GM19468 (cell line): Measurements from ENCODE around the gene SLC6A18.
"Not testable (repeated sequence)": the region's sequence is repeated elsewhere in the genome, so short reads cannot be mapped to it uniquely, and the experiment has no call there.

Experiments
- ATAC-seq: cut with Tn5 transposase; IDR thresholded peaks from one replicate; pipeline ENCODE4 v1.9.1; 2021; ENCODE audit warnings: mild to moderate bottlenecking, moderate library complexity, moderate number of reproducible peaks; ENCODE audit not compliant: unreplicated experiment; ENCODE audit errors: extremely low read depth

SLC6A18 gene

DNA sequence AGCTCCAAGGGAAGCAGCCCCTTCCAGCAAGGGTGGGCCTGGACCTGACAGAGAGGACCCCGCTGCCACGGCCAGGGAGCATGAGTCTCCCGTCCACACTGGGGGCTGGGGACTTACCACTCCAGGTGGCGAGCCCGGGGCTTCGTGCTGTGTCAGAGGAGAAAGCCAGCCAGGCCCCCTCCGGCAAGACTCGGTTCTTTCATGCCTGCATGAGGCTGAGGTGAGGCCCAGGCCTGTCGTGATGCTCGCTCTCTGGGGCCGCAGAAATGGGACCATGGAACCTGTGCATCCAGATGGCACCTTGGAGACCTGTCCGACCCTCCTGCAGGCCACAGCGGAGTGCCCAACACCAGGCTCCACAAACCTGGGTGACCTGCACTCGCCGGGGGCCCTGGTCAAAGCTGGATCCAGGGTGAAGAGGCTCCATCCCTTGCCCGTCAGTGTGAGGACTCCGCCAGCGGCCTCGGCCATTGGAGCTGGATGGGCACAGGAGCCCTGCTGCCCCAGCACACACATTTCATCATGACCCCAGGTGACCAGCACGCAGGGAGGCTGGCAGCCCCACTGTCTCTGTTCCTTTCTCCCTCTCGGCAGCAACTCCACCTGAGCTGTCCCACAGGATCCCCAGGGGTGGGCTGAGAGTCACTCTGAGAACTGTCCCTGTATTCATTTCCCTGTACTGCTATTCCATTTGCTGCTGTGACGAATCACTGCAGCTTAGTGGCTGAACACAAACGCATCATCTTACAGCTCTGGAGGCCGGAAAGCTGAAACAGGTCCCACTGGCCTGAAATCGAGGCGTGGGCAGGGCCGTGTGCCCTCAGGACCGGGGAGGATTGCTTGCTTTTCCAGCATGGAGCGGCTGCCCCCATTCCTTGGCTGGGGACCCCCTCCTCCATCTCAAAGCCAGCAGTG lies 24.4 kb downstream of the SLC6A18 start:
- ATAC-seq: no peak

DNA sequence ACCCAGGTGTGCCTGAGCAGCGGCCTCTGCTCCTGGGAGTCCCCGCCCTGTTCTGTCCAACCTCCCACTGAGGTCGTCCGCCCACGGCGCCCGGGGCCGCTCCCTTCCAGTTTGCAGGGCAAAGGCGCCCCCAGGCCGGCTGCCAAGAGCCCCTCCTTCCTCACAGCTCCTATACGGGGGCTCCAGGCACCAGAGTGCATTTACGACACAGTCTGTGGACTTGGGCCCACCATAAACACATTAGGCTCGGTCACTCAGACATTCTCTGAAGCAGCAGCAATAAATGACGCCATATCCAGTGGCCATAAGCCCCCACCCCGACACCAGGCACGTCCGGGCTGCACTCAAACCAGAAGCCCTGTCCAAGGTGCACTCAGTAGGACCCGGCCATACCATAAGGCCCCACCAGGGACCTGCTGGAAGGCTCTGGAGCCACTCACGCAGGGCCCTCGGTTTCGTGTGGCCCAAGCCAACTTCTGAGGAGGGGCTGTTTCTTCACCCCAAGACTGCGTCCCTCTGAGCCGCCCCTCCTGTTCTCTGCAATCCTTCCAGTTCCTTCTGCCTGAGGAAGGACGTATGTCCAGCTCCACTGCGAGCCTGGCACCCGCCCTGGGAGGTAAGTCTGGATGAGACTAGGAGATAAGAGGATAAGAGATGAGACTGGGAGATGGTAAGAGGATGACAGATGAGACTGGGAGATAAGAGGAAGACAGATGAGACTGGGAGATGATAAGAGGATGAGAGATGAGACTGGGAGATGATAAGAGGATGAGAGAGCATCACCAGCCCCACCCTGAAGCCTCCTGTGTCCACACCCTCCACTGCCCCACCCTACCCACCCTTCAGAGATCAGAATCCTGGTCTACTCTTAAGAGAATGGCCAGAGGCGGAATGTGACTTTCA lies 26.7 kb downstream of the SLC6A18 start:
- ATAC-seq: no peak

DNA sequence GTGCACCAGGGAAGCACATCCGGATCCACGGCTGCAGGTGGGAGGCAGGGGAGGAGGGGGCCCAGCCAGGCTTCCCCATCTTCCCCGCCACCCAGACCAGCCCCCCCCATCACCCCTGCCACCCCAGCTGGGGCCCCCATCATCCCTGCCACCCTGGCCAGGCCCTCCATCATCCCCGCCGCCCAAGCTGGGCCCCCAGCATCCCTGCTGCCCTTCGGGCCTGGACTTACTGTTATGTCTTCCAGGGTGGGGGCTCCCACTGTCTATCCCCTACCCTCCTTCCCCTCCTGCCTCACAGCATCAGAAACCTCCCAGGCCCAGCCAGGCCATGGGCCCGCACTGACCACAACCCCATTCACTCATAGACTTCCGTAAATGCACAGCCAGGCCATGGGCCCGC lies 27.5 kb downstream of the SLC6A18 start:
- no peak for ATAC-seq

DNA sequence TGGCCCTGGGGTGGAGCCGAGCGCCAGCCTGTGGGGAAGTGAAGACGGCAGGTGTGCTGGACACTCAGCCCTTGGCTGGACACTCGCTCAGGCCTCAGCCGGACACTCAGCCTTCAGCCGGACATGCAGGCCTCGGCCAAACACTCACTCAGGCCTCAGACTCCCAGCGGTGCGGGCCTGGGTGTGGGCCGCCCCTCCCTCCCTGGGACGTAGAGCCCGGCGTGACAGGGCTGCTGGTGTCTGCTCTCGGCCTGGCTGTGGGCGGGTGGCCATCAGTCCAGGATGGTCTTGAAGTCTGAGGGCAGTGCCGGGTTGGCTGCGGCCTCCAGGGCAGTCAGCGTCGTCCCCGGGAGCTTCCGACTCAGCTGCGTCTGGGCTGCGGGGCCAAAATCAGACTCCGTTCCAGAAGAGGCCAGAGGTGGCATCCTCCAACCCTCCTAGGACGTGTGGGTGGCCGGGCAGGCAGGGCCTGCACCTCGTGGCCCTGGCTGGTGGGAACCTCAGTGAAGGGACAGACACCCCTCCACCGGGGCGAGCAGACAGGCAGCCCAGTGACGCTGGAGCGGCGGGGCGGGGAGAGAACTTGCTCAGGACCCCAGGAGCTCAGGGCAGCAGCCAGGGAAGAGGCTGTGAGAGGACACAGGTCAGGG lies 28.4 kb downstream of the SLC6A18 start:
- ATAC-seq: no peak

DNA sequence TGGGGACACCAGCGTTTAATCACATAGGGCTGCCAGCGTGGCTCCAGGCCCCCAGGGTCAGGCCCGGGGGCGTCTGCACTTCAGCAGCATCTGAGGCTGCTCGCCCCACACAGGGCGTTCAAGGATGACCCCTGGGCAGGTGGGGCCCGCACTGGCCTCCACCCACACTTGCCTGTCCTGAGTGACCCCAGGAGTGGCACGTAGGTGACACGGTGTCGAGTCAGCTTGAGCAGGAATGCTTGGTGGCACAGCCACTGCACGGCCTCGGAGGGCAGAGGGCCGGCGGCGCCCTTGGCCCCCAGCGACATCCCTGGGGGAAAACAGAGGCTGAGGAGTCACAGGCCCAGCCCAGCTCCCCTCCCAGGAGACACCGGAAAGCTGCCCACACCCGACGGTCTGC lies 29.0 kb downstream of the SLC6A18 start:
- ATAC-seq: no peak

DNA sequence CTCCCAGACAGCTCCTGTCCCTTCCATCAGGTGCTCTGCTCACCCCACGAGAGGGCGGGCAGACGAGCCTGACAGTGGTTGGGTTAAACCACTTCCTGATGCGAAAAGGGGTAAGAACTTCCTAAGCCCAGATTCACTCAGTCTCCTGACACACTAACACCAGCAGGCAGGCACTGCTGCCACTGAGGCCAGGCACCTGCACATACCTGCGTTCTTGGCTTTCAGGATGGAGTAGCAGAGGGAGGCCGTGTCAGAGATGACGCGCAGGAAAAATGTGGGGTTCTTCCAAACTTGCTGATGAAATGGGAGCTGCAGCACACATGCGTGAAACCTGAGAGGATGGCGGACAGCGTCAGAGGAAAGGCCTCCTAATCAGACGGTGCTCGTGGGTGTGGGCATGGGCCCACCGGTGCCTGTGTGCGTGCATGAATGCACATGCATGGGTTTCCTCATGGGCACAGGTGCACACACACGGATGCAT lies 29.9 kb downstream of the SLC6A18 start:
- no peak for ATAC-seq

DNA sequence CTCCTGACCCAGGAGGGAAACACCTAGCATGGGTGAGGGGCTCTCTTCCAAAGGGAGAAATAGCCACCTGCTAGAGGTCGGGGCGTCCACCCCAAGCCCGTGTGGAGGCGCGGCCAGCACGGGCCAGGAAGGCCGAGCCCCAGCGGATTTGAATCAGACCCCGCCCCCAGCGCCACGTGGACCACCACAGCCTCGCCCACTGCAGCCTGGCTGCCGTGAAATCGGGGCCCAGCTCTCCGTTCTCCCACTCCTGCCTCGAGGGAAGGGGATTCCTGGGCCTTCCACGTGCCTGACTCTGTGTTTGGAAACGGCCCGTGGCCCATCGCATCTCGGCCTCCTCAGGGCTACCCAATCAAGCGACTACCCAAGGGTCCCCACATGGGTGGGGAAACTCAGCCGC lies 31.6 kb downstream of the SLC6A18 start:
- no peak for ATAC-seq

DNA sequence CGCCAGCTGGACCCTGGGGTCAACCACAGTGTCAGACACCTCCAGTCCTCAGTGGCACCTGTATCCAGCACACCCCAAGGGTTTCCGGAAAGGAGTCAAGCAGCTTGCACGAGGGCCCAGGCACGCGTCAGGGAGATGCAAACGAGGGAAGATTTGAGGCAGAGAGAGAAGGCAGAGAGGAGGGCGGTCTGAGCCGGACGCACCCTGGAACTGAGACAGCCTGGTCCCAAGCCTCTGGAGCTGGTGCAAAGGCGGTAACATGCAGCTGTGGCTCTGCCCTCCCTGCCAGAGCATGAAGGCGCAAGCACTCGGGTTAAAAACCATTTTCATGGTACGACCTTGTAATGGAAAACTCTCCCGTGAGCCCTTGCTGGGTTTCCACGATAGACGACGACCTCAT lies 32.2 kb downstream of the SLC6A18 start:
- ATAC-seq: no peak

DNA sequence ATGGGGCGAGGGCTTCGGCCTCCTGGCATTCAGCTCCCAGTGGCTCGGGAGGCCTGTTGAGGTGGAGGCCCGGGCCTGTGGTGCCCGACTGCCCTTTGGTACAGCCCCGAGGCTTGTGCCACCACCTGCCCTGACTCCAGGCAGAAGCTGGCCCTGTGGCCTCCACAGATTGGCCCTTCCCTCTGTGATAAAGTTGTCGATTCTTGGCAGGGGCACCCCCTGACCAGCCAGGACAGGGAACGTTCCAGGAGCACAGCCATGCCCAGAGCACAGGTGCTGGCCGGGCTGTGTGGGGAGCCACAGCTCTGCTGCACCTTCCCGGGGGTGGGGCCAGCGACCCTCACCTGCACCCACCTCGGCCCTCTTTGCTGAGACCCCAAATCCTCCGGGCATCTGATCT lies 32.7 kb downstream of the SLC6A18 start:
- no peak for ATAC-seq

DNA sequence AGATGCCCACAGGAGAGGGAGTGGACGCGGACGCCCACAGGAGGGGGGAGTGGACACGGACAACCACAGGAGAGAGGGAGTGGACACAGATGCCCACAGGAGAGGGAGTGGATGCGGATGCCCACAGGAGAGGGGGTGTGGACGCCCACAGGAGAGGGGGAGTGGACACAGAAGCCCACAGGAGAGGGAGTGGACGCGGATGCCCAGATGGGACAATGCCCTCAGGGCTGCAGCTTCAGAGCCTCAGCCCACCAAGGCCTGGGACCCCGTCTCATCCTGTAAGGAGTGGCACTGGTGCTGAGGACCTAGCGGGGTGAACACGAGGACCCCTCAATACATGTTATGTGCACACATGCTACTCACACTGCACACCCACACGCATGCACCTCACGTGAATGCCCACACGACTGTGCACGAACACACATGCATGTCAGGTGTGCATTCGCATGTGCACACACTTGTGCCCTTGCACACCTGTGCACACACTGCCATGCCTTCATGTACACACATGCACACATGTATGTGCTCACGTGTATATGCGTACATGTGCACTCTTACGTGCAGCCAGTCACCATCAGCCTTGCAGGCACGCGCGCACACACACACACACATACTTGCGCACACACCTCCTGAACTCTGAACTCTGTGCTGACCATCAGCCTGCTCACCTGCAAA lies 34.8 kb downstream of the SLC6A18 start:
- no peak for ATAC-seq

DNA sequence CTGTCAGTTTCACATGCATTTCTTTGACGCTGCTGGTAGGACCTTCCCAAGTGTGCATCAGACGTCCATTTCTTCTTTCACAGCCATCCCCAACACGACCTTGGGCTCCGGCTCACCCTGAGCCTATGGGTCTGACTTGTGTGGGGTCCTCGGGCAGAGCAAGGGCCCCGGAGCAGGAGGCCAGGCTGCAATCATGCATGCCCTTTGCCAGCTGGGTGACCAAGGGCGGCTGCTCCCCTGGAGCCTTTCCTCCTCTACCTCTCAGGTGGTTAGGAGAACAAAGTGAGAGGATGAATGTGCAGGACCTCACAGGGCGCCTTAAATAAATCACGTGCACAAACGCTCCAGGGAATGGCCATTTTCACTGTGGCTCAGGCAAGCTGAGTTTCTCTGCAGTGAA lies 36.5 kb downstream of the SLC6A18 start:
- no peak for ATAC-seq

DNA sequence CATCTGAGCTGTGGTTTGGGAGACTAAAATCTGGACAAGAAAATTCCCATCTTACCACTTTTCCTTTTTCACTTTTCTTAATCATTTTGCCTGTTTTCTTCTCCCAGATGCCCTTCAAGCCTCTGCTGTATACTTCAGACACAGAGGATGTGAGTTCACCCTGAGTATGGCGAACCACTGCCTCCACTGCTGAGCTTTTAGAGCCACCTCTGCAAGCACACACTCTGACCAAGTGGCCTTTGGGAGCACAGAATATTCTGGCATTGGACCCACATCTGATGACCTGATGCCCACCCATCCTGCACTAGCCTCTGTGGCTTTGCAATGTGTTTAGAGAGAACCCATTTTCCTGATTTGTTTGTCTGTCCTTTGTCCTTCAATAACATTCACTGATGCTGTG lies 37.2 kb downstream of the SLC6A18 start:
- ATAC-seq: no peak

DNA sequence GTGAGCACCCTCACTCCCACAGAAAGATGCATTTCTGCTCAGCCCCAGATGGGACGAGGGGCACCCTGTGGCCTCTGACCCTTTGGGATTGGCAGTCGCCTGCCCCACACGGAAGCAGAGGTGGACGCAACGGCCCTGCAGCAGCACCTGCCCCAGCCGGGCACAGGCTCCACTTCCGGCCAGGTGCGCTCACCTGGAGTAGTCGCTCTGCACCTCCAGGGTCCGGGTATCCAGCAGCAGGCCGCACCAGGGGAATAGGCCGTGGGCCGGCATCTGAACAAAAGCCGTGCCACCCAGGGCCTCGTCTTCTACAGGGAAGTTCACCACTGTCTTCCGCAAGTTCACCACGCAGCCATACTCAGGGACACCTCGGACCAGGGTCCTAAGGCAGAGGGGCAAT lies 39.0 kb downstream of the SLC6A18 start:
- ATAC-seq: no peak

DNA sequence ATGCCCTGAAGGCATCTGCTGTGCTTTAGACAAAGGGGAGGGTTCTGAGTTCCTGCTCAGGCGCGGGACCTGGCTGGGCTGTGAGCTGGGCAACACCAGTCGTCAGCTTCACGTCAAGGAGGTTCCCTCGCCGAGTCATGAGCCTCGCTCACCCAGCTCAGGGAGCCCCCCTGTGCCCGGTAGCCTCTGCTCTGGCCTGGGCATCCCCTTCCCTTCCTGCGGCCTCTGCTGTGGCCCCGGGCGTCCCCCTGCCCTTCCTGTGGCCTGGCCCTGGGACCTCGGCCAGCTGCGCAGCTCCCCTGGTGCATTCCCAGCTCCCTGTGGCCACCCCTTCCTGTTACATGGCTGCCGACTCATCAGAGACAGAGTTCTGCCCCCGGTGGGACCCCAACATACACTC lies 39.8 kb downstream of the SLC6A18 start:
- no peak for ATAC-seq

DNA sequence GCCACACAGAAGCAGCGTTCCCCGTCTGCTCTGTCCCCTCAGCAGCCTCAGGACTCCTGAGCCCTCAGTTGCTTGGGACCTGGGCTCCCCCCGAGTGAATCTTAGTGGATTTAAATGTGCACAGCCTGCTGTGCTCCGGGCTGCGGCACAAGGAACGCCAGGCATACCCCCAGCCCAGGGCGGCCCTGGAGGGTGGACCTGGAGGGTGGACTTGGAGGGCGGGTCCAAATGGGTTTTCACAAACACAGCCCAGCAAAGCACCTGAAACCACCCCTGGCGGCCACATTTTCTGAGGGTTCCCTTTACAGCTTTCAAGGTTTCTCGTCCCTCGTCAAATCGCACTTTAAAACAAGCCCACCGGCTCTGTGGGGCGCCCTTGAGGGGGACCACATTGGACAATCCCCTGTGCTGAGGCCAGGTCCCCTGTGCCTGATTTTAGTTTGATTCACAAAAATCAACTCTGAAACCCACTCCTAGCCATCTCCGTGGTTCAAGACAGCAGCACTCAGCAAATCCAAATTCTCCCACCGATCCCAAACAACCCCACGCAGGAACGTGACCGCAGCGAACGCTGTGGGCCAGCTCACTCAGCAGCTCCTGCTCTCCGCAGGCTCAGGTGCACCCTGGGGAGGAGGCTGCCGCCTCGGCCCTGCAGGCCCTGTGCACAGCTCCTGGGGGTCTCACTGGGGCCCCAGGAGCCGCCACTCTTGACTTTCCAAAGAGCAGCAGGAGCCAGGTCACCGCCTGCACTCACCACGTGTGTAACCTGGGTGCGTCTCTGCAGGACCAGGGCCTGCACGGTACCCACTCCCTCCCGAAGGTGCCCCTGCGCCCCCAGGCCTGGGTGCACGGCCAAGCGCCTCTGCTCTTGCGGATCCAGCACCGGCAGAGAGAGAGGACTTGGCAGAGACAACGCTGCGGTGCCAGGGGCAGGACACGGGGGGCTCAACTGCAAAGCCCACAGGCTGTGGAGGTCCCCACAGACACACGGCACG lies 40.6 kb downstream of the SLC6A18 start:
- no peak for ATAC-seq

DNA sequence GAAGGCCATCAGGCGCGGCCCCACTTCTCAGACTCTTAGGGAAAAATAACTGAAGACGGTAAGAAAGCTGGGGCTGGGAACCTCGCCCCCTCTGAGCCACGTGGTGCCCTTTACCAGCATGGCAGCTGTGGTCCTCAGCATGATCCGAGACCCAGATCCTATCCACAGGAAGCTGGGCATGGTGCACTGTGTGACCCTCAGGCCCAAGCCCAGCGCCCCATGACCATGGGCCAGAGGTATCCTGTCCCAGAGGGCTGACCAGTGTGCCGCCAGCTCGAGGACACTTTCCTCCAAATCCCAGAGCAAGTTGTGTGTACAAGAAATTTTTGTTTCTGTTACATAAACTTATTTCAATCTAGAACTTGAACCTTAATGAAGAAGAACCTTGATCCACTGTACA lies 41.6 kb downstream of the SLC6A18 start:
- no peak for ATAC-seq

DNA sequence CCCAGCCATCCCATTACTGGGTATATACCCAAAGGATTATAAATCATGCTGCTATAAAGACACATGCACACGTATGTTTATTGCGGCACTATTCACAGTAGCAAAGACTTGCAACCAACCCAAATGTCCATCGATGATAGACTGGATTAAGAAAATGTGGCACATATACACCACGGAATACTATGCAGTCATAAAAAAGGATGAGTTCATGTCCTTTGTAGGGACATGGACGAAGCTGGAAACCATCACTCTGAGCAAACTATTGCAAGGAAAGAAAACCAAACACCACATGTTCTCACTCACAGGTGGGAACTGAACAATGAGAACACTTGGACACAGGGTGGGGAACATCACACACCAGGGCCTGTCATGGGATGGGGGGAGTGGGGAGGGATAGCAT lies 42.3 kb downstream of the SLC6A18 start:
- not testable (repeated sequence) for ATAC-seq

DNA sequence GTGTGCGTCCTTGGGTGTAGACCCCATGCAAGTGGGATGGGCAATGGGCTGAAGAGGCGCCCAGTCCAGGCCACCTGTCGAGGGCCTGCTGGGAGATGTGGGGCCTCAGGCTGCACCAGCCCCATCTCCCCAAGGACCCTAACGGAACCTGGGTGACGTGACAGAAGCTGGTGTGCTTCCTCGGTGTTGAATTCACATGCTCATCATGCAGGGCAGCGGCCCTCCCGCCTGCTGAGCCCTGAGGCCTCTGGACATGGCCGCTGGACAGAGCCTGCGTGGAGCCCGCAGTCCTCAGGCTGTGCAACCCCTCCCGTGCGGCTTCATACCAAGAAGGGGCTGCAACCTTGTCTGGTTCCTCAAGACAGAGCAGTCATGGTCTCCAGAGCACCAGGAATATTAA lies 42.9 kb downstream of the SLC6A18 start:
- ATAC-seq: no peak

DNA sequence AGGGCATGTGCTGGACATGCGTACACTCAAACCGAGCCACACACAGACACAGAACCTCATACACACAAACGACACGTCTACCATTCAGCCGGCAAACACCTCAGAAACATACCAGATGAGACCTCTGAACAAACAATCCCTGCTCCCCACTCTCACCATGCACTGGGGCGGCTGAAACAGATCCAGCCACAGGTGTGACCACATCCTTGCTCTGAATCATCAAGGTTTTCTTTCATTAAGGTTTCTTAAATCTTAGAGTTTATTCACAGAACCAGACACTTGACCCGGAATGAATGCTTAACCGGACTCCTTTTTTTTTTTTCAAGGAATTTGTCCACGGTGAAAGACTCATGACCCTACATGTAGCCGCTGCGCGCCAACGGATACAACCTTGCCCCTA lies 43.5 kb downstream of the SLC6A18 start:
- ATAC-seq: no peak
